ENCODE measurements around the gene FOXJ3. TPM values are rescaled to one million over a fixed set of nuclear protein-coding genes. Genes with fewer than 3 reads are reported as not detected.

The FOXJ3 gene
- total RNA-seq, 1 experiment from 2014 or later = 51.1 TPM

DNA sequence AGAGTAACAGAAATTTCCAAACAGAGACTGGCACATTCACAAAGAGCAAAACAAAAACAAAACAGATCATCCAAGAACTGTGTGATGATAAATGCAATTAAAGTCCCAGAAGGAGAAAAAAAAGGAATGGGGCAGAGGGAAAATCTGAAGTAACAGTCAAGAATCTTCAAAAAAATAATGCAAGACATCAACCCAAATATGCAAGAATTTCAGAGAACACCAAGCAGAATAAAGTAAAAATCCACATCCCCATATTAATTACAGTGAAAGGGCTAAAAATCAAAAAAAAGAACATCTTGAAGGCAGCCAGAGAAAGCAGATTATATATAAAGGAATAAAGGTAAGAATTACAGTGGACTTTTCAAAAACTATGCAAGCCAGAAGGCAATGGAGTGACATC, 67.1 kb downstream of the FOXJ3 start:
- no peak for TF ChIP-seq SRF (IDR thresholded peaks at IDR 0.05; ENCODE audit: low read depth)
- TF ChIP-seq, protein P1, sequence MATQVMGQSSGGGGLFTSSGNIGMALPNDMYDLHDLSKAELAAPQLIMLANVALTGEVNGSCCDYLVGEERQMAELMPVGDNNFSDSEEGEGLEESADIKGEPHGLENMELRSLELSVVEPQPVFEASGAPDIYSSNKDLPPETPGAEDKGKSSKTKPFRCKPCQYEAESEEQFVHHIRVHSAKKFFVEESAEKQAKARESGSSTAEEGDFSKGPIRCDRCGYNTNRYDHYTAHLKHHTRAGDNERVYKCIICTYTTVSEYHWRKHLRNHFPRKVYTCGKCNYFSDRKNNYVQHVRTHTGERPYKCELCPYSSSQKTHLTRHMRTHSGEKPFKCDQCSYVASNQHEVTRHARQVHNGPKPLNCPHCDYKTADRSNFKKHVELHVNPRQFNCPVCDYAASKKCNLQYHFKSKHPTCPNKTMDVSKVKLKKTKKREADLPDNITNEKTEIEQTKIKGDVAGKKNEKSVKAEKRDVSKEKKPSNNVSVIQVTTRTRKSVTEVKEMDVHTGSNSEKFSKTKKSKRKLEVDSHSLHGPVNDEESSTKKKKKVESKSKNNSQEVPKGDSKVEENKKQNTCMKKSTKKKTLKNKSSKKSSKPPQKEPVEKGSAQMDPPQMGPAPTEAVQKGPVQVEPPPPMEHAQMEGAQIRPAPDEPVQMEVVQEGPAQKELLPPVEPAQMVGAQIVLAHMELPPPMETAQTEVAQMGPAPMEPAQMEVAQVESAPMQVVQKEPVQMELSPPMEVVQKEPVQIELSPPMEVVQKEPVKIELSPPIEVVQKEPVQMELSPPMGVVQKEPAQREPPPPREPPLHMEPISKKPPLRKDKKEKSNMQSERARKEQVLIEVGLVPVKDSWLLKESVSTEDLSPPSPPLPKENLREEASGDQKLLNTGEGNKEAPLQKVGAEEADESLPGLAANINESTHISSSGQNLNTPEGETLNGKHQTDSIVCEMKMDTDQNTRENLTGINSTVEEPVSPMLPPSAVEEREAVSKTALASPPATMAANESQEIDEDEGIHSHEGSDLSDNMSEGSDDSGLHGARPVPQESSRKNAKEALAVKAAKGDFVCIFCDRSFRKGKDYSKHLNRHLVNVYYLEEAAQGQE (IDR thresholded peaks at IDR 0.05; ENCODE audit: low read depth) = no peak
- Histone ChIP-seq H3K27ac (ENCODE audit: low read depth, low read length) (no peak overlapping the region), H3K9me2 (ENCODE audit: insufficient read depth) (no peaks in the 10 kb centered on the region), H3K27me3 (ENCODE audit: insufficient read depth, low read length) (no peaks in the 10 kb centered on the region), H4K20me1 (ENCODE audit: insufficient read depth) (peaks cover 17% of the 10 kb centered on the region), H3K4me1 (ENCODE audit: control insufficient read depth in 1 of 2, insufficient read depth in 2 of 2, low read length in 2 of 2) (peaks cover 14 to 15% of the 10 kb centered on the region in 2 experiments; a peak in 3 of 4 replicates), H3K79me2 (ENCODE audit: insufficient read depth, low read length) (peaks cover 99% of the 10 kb centered on the region), H3K4me3 (replicated peaks in 1 of 2; ENCODE audit: low read depth in 1 of 2, low read length in 2 of 2) (no peak overlapping the region), H3K9ac (ENCODE audit: low read length) (no peak overlapping the region), H3K4me2 (ENCODE audit: low read length) (no peak overlapping the region), H3K9me3 (ENCODE audit: control insufficient read depth in 1 of 2, insufficient read depth in 1 of 2, low read depth in 1 of 2, low read length in 2 of 2) (no peaks in the 10 kb centered on the region), H2AFZ (ENCODE audit: low read depth, low read length, poor library complexity, severe bottlenecking) (no peak overlapping the region), H3K36me3 (ENCODE audit: control insufficient read depth in 1 of 2, insufficient read depth in 2 of 2, low read length in 2 of 2) (peaks cover 0 to 4% of the 10 kb centered on the region in 2 experiments; a peak in 1 of 4 replicates)
- POLR2A ChIA-PET = no interaction called here
- CTCF ChIA-PET = no interaction called here
- no peak for ATAC-seq
- DNase-seq (ENCODE audit: low read depth, low spot score) = no peak
- no TSS peak for BruUV-seq (replicated peaks)
- intact Hi-C loops (cut with micrococcal nuclease) = no loop called here
- RAD21 ChIA-PET (ENCODE audit: low non-redundant PET in 1 of 2, low total read pairs in 2 of 2, uncharacterized antibody in 2 of 2, unreplicated experiment in 2 of 2) = no interaction called here

DNA sequence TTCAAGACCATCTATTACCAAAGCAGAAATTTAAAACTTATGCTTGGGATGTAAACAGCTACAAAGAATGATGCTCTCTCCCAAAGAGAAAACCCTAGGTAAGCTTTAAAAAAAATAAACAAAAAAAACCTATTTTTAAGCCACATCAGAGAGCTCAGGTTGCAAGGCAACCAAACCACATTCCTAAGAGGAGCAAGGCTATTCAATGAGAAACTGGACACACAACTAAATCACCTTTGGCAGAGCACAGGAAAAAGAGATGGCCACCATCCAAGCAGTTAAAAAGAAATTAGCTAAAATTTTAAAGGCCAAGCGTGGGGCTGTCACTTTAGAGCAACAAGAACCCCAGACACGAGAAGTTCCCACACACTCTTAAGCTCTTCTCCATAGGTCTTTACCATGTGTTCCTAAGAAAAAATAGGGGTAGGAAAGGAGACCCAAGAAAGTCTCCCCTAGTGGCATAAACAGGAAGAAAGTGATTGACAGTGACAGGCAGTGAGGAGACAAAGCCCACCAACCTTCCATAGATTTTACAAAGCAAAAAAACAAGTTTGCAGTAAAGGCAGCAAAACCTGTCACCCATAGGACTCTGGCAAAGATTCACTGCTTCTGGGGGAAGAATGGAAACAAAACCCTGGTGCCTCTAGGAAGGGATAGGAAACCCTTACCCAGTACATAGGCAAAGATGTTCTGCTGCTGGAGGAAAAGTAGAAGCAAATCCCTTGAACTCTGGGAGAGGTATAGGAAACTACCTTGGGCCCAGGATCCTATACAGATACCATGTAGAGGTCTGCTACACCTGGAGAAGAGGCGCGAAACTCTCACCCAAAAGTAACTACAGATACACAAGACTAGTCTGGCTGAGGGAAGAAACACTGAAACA, 68.5 kb downstream of the FOXJ3 start:
- ChIA-PET CTCF (no interaction called here), POLR2A (no interaction called here), RAD21 (ENCODE audit: low non-redundant PET in 1 of 2, low total read pairs in 2 of 2, uncharacterized antibody in 2 of 2, unreplicated experiment in 2 of 2) (no interaction called here)
- BruUV-seq (replicated peaks) = no TSS peak
- ATAC-seq (peak; percentile 49), DNase-seq (ENCODE audit: low read depth, low spot score) (no peak)
- no peaks in the 10 kb centered on the region for H3K27me3 ChIP-seq (ENCODE audit: insufficient read depth, low read length)
- no peak overlapping the region for H3K4me3 ChIP-seq (replicated peaks in 1 of 2; ENCODE audit: low read depth in 1 of 2, low read length in 2 of 2)
- H3K9ac ChIP-seq (ENCODE audit: low read length) = no peak overlapping the region
- H3K4me1 ChIP-seq (ENCODE audit: control insufficient read depth in 1 of 2, insufficient read depth in 2 of 2, low read length in 2 of 2) = peaks cover 14 to 15% of the 10 kb centered on the region in 2 experiments; a peak in 3 of 4 replicates
- no peak overlapping the region for H3K27ac ChIP-seq (ENCODE audit: low read depth, low read length)
- peaks cover 0 to 4% of the 10 kb centered on the region in 2 experiments; a peak in 1 of 4 replicates for H3K36me3 ChIP-seq (ENCODE audit: control insufficient read depth in 1 of 2, insufficient read depth in 2 of 2, low read length in 2 of 2)
- H3K79me2 ChIP-seq (ENCODE audit: insufficient read depth, low read length) = peaks cover 99% of the 10 kb centered on the region
- peak overlapping the region; percentile 6; the same call in 1 of the 2 replicates for H3K4me2 ChIP-seq (ENCODE audit: low read length)
- H3K9me2 ChIP-seq (ENCODE audit: insufficient read depth) = no peaks in the 10 kb centered on the region
- TF ChIP-seq, protein P1 (IDR thresholded peaks at IDR 0.05; ENCODE audit: low read depth) = no peak
- TF ChIP-seq, protein P2, sequence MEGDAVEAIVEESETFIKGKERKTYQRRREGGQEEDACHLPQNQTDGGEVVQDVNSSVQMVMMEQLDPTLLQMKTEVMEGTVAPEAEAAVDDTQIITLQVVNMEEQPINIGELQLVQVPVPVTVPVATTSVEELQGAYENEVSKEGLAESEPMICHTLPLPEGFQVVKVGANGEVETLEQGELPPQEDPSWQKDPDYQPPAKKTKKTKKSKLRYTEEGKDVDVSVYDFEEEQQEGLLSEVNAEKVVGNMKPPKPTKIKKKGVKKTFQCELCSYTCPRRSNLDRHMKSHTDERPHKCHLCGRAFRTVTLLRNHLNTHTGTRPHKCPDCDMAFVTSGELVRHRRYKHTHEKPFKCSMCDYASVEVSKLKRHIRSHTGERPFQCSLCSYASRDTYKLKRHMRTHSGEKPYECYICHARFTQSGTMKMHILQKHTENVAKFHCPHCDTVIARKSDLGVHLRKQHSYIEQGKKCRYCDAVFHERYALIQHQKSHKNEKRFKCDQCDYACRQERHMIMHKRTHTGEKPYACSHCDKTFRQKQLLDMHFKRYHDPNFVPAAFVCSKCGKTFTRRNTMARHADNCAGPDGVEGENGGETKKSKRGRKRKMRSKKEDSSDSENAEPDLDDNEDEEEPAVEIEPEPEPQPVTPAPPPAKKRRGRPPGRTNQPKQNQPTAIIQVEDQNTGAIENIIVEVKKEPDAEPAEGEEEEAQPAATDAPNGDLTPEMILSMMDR (IDR thresholded peaks at IDR 0.05 in 2 of 3, conservative IDR thresholded peaks at IDR 0.05 in 1 of 3; ENCODE audit: borderline replicate concordance in 1 of 3, insufficient read depth in 1 of 3, low read depth in 2 of 3, low read length in 2 of 3) = peak in 2 of 3 experiments; percentile 13 to 28; a peak in 3 of 6 replicates
- no peak for TF ChIP-seq YY1 (IDR thresholded peaks at IDR 0.05; ENCODE audit: extremely low read depth, insufficient replicate concordance, low read depth, low read length)
- no peaks in the 10 kb centered on the region for H3K9me3 ChIP-seq (ENCODE audit: control insufficient read depth in 1 of 2, insufficient read depth in 1 of 2, low read depth in 1 of 2, low read length in 2 of 2)
- H2AFZ ChIP-seq (ENCODE audit: low read depth, low read length, poor library complexity, severe bottlenecking) = no peak overlapping the region
- intact Hi-C loops (cut with micrococcal nuclease) = no loop called here
- peaks cover 17% of the 10 kb centered on the region for H4K20me1 ChIP-seq (ENCODE audit: insufficient read depth)
